ENCODE results near the gene TIMM23. TPM values are rescaled to one million over a fixed set of nuclear protein-coding genes. Genes with fewer than 3 reads are reported as not detected.
A peak's percentile ranks its signal among the peaks of the same experiment; 100 is the strongest.

The TIMM23 gene
- total and polyA plus RNA-seq, 4 donors: 41.8 to 66.8 (median 42.7) TPM

DNA sequence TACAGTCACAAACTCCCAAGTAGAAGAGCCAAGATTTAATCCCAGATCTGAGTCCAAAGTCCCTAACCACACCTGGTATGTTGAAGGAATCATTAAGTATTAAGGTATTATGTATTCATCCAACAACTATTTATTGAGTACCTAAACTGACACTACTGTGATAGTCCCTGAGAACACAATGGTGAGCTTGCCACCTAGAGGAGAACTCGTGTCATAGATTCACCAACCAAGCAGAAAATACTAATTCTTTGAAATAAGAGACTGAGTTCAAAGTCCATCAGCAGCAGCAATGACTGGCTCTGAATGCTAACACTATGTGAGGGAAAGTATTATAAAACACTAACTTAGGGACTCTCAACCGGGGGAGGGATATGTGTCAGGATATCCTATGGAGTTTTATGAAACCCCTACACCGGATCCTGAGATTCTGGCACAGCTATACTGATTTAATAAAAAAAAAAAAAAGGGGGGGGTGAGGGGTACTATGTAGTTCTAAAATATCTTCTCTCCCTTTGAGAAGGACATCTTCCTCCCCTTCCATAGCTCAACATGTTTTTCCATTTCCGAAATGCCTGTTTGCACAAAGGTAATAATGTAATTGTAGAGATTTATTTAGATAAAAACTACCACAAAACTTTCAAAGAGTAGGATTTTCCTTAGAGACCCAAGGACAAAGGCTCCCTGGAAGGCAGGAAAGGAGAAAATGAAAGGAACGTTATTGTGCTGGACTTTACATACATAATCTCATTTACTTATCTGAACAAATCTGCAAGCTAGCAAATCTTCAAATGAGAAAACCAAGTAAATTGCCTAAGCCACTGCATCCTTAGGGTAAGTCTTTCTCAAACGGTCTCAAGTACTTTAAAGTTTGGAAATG is 56.5 kb downstream of the TIMM23 start (continued):
- TF ChIP-seq SP1 (IDR thresholded peaks at IDR 0.05) (peak; percentile 86), FOXA1 (IDR thresholded peaks at IDR 0.05) (peak; percentile 24), RAD21 (IDR thresholded peaks at IDR 0.05) (peak; percentile 92 to 95), EGR1 (IDR thresholded peaks at IDR 0.05; ENCODE audit: low read depth in 2 of 2) (peak in 1 of 2 donors; percentile 11), RXRA (IDR thresholded peaks at IDR 0.05) (peak; percentile 55 to 68), YY1 (IDR thresholded peaks at IDR 0.05) (peak; percentile 81), TAF1 (conservative IDR thresholded peaks at IDR 0.05) (peak; percentile 55), JUND (IDR thresholded peaks at IDR 0.05) (peak in 1 of 2 donors; percentile 32), HNF4G (IDR thresholded peaks at IDR 0.05) (peak; percentile 82)
- TF ChIP-seq, protein P1, sequence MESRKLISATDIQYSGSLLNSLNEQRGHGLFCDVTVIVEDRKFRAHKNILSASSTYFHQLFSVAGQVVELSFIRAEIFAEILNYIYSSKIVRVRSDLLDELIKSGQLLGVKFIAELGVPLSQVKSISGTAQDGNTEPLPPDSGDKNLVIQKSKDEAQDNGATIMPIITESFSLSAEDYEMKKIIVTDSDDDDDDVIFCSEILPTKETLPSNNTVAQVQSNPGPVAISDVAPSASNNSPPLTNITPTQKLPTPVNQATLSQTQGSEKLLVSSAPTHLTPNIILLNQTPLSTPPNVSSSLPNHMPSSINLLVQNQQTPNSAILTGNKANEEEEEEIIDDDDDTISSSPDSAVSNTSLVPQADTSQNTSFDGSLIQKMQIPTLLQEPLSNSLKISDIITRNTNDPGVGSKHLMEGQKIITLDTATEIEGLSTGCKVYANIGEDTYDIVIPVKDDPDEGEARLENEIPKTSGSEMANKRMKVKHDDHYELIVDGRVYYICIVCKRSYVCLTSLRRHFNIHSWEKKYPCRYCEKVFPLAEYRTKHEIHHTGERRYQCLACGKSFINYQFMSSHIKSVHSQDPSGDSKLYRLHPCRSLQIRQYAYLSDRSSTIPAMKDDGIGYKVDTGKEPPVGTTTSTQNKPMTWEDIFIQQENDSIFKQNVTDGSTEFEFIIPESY (IDR thresholded peaks at IDR 0.05): peak; percentile 88

DNA sequence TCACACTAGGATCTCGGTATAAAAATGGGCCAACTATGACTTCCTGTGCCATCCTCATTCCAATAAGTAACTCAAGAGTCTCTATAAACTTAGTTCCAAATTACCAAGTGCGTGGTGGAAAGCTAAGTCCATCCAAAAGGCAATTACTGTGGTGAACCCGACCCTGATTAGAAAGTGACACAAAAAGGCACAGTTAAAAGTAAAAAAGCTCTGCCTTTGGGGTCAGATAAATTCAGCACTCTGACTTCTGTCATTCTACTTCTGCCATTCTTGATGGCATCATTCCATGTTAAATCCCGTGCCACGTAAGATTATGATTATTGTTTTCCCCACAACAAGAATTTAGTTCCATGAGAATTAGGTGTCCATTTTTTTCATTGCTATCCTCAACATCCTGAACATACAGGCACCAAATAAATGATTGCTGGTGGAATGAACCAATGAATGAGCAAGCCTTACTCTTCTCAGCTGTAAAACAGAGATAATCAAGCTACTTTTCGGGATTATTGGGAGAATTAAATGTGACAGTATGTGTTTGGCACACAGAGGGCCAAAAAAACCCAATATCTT is 57.3 kb downstream of the TIMM23 start:
- Histone ChIP-seq H3K9me3 (ENCODE audit: control insufficient read depth in 4 of 4, low read length in 3 of 4) (no peaks in the 10 kb centered on the region), H3K4me3 (ENCODE audit: low read depth in 1 of 3, low read length in 3 of 3) (peak overlapping the region; percentile 81 to 85 (median 84)), H3K27ac (ENCODE audit: low read depth in 1 of 2, low read length in 2 of 2) (peak overlapping the region; percentile 90 to 91), H3K9ac (ENCODE audit: low read depth in 1 of 2, low read length in 2 of 2) (peak overlapping the region; percentile 63 to 98), H3K36me3 (ENCODE audit: control insufficient read depth in 4 of 4, insufficient read depth in 3 of 4, low read depth in 1 of 4, low read length in 3 of 4) (no peaks in the 10 kb centered on the region), H3K4me1 (ENCODE audit: control insufficient read depth in 4 of 4, insufficient read depth in 4 of 4, low read length in 3 of 4) (peaks cover 7 to 73% (median 56%) of the 10 kb centered on the region in 4 donors), H3K27me3 (ENCODE audit: control insufficient read depth in 4 of 4, insufficient read depth in 4 of 4, low read length in 3 of 4) (no peaks in the 10 kb centered on the region)
- DNase-seq (ENCODE audit: low spot score): no peak
- peak; percentile 22 for TF ChIP-seq YY1 (IDR thresholded peaks at IDR 0.05)
- TF ChIP-seq, protein P2, sequence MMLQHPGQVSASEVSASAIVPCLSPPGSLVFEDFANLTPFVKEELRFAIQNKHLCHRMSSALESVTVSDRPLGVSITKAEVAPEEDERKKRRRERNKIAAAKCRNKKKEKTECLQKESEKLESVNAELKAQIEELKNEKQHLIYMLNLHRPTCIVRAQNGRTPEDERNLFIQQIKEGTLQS (IDR thresholded peaks at IDR 0.05): no peak
- WGBS: 2% methylated on average over 6 of the region's 6 CpGs

DNA sequence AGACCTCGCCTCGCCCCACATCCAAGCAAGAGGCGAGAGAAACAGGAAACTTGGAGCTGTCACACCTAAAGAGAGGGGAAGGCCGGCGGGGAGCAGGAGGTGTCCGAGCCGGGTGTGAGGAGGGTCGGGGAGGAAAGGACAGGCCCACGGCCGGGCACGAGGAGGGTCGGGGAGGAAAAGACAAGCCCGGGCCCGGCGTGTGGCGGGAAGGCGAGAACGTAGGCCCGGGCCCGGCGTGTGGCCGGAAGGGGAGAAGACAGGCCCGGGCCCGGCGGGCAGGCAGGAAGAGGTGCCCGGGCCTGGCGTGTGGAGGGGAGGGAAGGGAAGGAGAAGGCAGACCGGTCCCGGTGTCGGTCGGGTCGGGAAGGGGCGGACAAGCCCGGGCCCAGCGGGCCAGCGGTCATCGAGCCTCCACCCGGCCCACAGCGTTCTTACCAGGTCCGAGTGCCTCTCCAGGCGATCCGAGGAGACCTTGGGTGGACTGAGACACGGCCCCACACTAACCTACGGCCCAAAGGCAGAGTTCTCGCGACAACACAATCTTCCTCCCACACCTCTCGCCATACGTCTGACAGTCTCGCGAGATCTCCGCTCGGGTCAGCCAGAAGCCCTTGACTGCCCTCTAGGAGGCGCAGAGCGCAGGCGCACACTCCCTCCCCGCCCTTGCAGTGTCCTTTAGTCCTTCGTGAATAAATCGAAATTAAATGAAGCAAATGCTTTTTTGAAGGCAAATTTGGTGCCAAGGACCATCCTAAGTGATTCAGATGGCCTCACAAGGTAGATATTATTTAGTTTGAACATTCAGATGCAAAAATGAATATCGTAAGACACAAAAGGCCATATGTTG is 58.0 kb downstream of the TIMM23 start, which contains the start of gene NCOA4:
TSS of gene NCOA4 (minus strand) at position 533 of the 847 bp plus-strand sequence. CDS start 13,943 bp downstream, outside the sequence.
- Histone ChIP-seq H3K27ac (ENCODE audit: low read depth in 1 of 2, low read length in 2 of 2) (peak within 1 kb of the TSS; percentile 90 to 91), H3K9me3 (ENCODE audit: control insufficient read depth in 4 of 4, low read length in 3 of 4) (no peaks in the 10 kb centered on the region), H3K36me3 (ENCODE audit: control insufficient read depth in 4 of 4, insufficient read depth in 3 of 4, low read depth in 1 of 4, low read length in 3 of 4) (no peaks in the 10 kb centered on the region), H3K9ac (ENCODE audit: low read depth in 1 of 2, low read length in 2 of 2) (peak within 1 kb of the TSS; percentile 63 to 98), H3K27me3 (ENCODE audit: control insufficient read depth in 4 of 4, insufficient read depth in 4 of 4, low read length in 3 of 4) (no peaks in the 10 kb centered on the region), H3K4me1 (ENCODE audit: control insufficient read depth in 4 of 4, insufficient read depth in 4 of 4, low read length in 3 of 4) (peaks cover 7 to 67% (median 48%) of the 10 kb centered on the region in 4 donors), H3K4me3 (ENCODE audit: low read depth in 1 of 3, low read length in 3 of 3) (peak within 1 kb of the TSS; percentile 81 to 85 (median 84))
- DNase-seq (ENCODE audit: low spot score): peak; percentile 95
- under 1% methylated on average over 59 of the region's 59 CpGs for WGBS
- no peak for TF ChIP-seq JUND (IDR thresholded peaks at IDR 0.05)
- TF ChIP-seq, protein P1 (IDR thresholded peaks at IDR 0.05): peak; percentile 100
- peak in 1 of 2 donors; percentile 19 for TF ChIP-seq GABPA (IDR thresholded peaks at IDR 0.05 in 1 of 2, conservative IDR thresholded peaks at IDR 0.05 in 1 of 2)
- TF ChIP-seq, protein P3, sequence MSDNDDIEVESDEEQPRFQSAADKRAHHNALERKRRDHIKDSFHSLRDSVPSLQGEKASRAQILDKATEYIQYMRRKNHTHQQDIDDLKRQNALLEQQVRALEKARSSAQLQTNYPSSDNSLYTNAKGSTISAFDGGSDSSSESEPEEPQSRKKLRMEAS (IDR thresholded peaks at IDR 0.05): peak; percentile 7
- TF ChIP-seq, protein P4, sequence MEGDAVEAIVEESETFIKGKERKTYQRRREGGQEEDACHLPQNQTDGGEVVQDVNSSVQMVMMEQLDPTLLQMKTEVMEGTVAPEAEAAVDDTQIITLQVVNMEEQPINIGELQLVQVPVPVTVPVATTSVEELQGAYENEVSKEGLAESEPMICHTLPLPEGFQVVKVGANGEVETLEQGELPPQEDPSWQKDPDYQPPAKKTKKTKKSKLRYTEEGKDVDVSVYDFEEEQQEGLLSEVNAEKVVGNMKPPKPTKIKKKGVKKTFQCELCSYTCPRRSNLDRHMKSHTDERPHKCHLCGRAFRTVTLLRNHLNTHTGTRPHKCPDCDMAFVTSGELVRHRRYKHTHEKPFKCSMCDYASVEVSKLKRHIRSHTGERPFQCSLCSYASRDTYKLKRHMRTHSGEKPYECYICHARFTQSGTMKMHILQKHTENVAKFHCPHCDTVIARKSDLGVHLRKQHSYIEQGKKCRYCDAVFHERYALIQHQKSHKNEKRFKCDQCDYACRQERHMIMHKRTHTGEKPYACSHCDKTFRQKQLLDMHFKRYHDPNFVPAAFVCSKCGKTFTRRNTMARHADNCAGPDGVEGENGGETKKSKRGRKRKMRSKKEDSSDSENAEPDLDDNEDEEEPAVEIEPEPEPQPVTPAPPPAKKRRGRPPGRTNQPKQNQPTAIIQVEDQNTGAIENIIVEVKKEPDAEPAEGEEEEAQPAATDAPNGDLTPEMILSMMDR (IDR thresholded peaks at IDR 0.05; ENCODE audit: low read depth, low read length, missing input control): peak; percentile 75
- TF ChIP-seq NR2F2 (IDR thresholded peaks at IDR 0.05): peak; percentile 76
- TF ChIP-seq HNF4A (conservative IDR thresholded peaks at IDR 0.05): peak; percentile 26 to 46
- peak; percentile 57 for TF ChIP-seq TAF1 (conservative IDR thresholded peaks at IDR 0.05)
- TF ChIP-seq RAD21 (IDR thresholded peaks at IDR 0.05): peak; percentile 59 to 64
- no peak for TF ChIP-seq FOXA2 (IDR thresholded peaks at IDR 0.05)
- TF ChIP-seq RXRA (IDR thresholded peaks at IDR 0.05): peak; percentile 75 to 79
- TF ChIP-seq EGR1 (IDR thresholded peaks at IDR 0.05; ENCODE audit: low read depth in 2 of 2): peak in 1 of 2 donors; percentile 33
- TF ChIP-seq, protein P2 (IDR thresholded peaks at IDR 0.05): no peak
- TF ChIP-seq YY1 (IDR thresholded peaks at IDR 0.05): no peak
